Spleen (tissue), 11 donors: ENCODE data around the gene FSTL4. TPM values are rescaled to one million over a fixed set of nuclear protein-coding genes. Genes with fewer than 3 reads are reported as not detected.

ENCODE experiments used
- DNase-seq: peaks from one replicate; pipeline ENCODE4 v3.0.0-alpha.2; 2020
- H3K27ac ChIP-seq, 8 donors: fragments of 200-600 bp; sonication (generic) in 7 of 8; 1 replicate in 4 of 8; 2 replicates in 4 of 8; pipeline versions ENCODE4 v1.5.0 to v1.8.0; 2016 to 2021; ENCODE audit warnings: inconsistent platforms in 4 of 8, mild to moderate bottlenecking in 4 of 8, moderate library complexity in 1 of 8
- H3K27me3 ChIP-seq, 7 donors: fragments of 200-600 bp; sonication (generic) in 6 of 7; replicated peaks in 1 of 7; 1 replicate in 4 of 7; 2 replicates in 3 of 7; pipeline versions ENCODE4 v1.5.0 to v1.8.0; 2016 to 2021; ENCODE audit warnings: inconsistent platforms in 3 of 7, mild to moderate bottlenecking in 1 of 7
- H3K36me3 ChIP-seq, 6 donors: fragments of 200-600 bp; sonication (generic) in 5 of 6; 1 replicate in 4 of 6; 2 replicates in 2 of 6; pipeline versions ENCODE4 v1.5.0 to v1.8.0; 2016 to 2021; ENCODE audit warnings: inconsistent platforms in 2 of 6
- H3K4me1 ChIP-seq, 6 donors: fragments of 200-600 bp; sonication (generic) in 5 of 6; 1 replicate in 3 of 6; 2 replicates in 3 of 6; pipeline versions ENCODE4 v1.5.0 to v1.8.0; 2016 to 2021; ENCODE audit warnings: inconsistent platforms in 3 of 6
- H3K4me3 ChIP-seq, 8 donors: fragments of 200-600 bp; sonication (generic) in 7 of 8; 1 replicate in 4 of 8; 2 replicates in 4 of 8; pipeline versions ENCODE4 v1.5.0 to v1.8.0; 2016 to 2021; ENCODE audit warnings: inconsistent platforms in 4 of 8, mild to moderate bottlenecking in 4 of 8, moderate library complexity in 2 of 8
- H3K9me3 ChIP-seq, 8 donors: fragments of 200-600 bp; sonication (generic) in 7 of 8; 1 replicate in 4 of 8; 2 replicates in 4 of 8; pipeline versions ENCODE4 v1.5.0 to v1.8.0; 2016 to 2021; ENCODE audit warnings: inconsistent platforms in 4 of 8
- CTCF ChIP-seq, 11 experiments: fragments of 200-600 bp in 7 of 11; fragments of 450-650 bp in 4 of 11; sonication (generic) in 4 of 11; IDR thresholded peaks in 8 of 11; conservative IDR thresholded peaks in 3 of 11; 1 replicate in 7 of 11; 2 replicates in 4 of 11; pipeline versions ENCODE4 v1.4.0 to v1.8.0; 2016 to 2021; ENCODE audit warnings: antibody characterized with exemption in 11 of 11, inconsistent platforms in 4 of 11, mild to moderate bottlenecking in 1 of 11
- POLR2A ChIP-seq, 3 donors: fragments of 450-650 bp; IDR thresholded peaks; one replicate each; pipeline ENCODE4 v1.5.1; 2017; ENCODE audit warnings: antibody characterized with exemption in 3 of 3, mild to moderate bottlenecking in 1 of 3
- POLR2AphosphoS5 ChIP-seq, 3 donors: sonication (generic); formaldehyde crosslinking; IDR thresholded peaks; one replicate each; pipeline ENCODE4 v1.5.1; 2017; ENCODE audit warnings: antibody characterized with exemption in 3 of 3
- WGBS, 5 donors: extraction: QIAGEN DNeasy Blood & Tissue Kit in 3 of 5; methylation state at CpG; one replicate each; pipeline versions ENCODE4 v1.1.5 to v1.1.7; 2013 to 2018; 5-methylcytosine and 5-hydroxymethylcytosine counted together
- intact Hi-C: fragments of 100-400 bp; cut with DNase I; formaldehyde crosslinking; loops from one replicate; pipeline ENCODE4 v1.15.0; 2023; ENCODE audit warnings: low total_unique reads
- polyA plus RNA-seq, 3 donors: library from polyadenylated mRNA; stranded (reverse); fragments of 200-250 nt; gene quantifications; one replicate each; pipeline ENCODE4 v1.2.1, GENCODE V29; 2013
- total RNA-seq, 7 donors: library from RNA; depleted of rRNA in 3 of 7; stranded (reverse); fragments of >200 nt in 3 of 7; fragmentation: NEBNext Ultra II Directional in 4 of 7; extraction: Animal tissue kit (Norgen Biotek cat#: 25700) in 4 of 7; gene quantifications; one replicate each; pipeline versions ENCODE4 v1.1.0 to v1.2.1, GENCODE V29; 2016 to 2021
- donor health status: healthy with polysubstance abuse.
- donor health status: DM: no; HTN: no; CAD: no; lungs with moderate emphysema.
- donor health status: DM: no; HTN: no; CAD: no.
- donor health status: Bipolar disorder and iron deficiency.
- donor health status: healthy.
- donor health status: DM: no; HTN: no; CAD: no.
- donor health status: DM: yes; HTN: yes; CAD: no.

Gene FSTL4
- total and polyA plus RNA-seq, 10 donors = under 0.01 to 1.0 (median 0.37) TPM; not detected in 4

GRCh38 chr5:133236976-133237375 lies 375.4 kb downstream of the FSTL4 start:
- no peaks in the 10 kb centered on the region for H3K9me3 ChIP-seq
- peak; percentile 50 for DNase-seq
- H3K27me3 ChIP-seq = no peaks in the 10 kb centered on the region
- TF ChIP-seq POLR2AphosphoS5 (IDR thresholded peaks at IDR 0.05) = no peak
- no peak for TF ChIP-seq POLR2A (IDR thresholded peaks at IDR 0.05)
- TF ChIP-seq CTCF (IDR thresholded peaks at IDR 0.05 in 8 of 11, conservative IDR thresholded peaks at IDR 0.05 in 3 of 11) = no peak
- no peak overlapping the region for H3K27ac ChIP-seq
- no peaks in the 10 kb centered on the region for H3K4me1 ChIP-seq
- 69 to 80% (median 73%) methylated on average over 11 to 12 of the region's 12 CpGs for WGBS, 5 donors
- intact Hi-C loops = no loop called here
- no peaks in the 10 kb centered on the region for H3K36me3 ChIP-seq
- no peak overlapping the region for H3K4me3 ChIP-seq

DNA sequence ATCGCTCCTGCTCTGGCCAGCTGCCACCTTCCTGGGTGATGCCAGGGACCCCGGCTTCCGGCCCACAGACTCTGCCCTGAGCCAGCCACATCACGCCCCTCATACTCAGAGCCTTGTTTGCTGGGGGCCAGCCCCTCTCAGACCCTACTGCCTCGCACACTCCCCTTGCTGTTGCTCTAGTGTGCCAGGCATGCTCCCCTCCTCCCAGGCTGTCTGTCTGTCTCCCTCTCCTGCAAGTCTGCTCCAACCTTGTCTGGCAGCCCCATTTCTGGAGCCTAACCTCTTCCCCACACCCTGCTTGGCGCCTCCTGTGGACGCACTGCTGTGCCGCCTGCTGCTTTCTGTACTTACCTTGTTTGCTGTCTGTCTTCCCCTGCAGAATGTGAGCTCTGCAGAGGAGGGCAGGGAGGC lies 375.8 kb downstream of the FSTL4 start:
- Histone ChIP-seq H3K4me3 (no peak overlapping the region), H3K27me3 (no peaks in the 10 kb centered on the region), H3K4me1 (no peaks in the 10 kb centered on the region), H3K36me3 (no peaks in the 10 kb centered on the region), H3K27ac (no peak overlapping the region), H3K9me3 (no peaks in the 10 kb centered on the region)
- WGBS, 5 donors = 77 to 93% (median 90%) methylated on average over 8 of the region's 8 CpGs
- DNase-seq = no peak
- intact Hi-C loops = no loop called here
- TF ChIP-seq POLR2AphosphoS5 (IDR thresholded peaks at IDR 0.05) (no peak), POLR2A (IDR thresholded peaks at IDR 0.05) (no peak), CTCF (IDR thresholded peaks at IDR 0.05 in 8 of 11, conservative IDR thresholded peaks at IDR 0.05 in 3 of 11) (no peak)

- Histone ChIP-seq H3K4me1 (no peaks in the 10 kb centered on the region), H3K27me3 (no peaks in the 10 kb centered on the region), H3K9me3 (no peaks in the 10 kb centered on the region), H3K4me3 (no peak overlapping the region), H3K36me3 (no peaks in the 10 kb centered on the region), H3K27ac (no peak overlapping the region)
- intact Hi-C loops = no loop called here
- WGBS, 5 donors = 85 to 90% (median 86%) methylated on average over 9 of the region's 9 CpGs
- TF ChIP-seq POLR2A (IDR thresholded peaks at IDR 0.05) (no peak), CTCF (IDR thresholded peaks at IDR 0.05 in 8 of 11, conservative IDR thresholded peaks at IDR 0.05 in 3 of 11) (no peak), POLR2AphosphoS5 (IDR thresholded peaks at IDR 0.05) (no peak)
- no peak for DNase-seq
These were observed 376.5 kb downstream of the FSTL4 start for GRCh38 chr5:133235696-133236426.

DNA sequence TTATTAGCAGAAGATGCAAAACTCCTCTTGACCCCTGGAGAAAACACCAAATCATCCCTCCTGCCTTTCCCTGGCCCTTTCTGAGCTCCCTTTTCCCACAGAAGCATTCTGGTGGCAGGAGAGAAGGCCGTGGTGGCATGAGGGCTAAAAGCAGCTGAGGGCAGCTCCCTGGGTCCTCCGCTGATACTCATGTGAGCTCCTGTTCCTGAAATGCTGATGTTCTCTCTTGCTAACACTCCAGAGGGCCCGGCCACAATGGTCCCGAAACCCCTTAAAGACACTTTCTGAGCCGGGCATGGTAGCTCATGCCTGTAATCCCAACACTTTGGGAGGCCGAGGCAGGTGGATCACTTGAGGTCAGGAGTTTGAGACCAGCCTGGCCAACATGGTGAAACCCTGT lies 377.4 kb downstream of the FSTL4 start:
- Histone ChIP-seq H3K27me3 (no peaks in the 10 kb centered on the region), H3K4me3 (no peak overlapping the region), H3K27ac (no peak overlapping the region), H3K4me1 (no peaks in the 10 kb centered on the region), H3K9me3 (no peaks in the 10 kb centered on the region), H3K36me3 (no peaks in the 10 kb centered on the region)
- WGBS, 5 donors = 83 to 95% (median 91%) methylated on average over 5 to 6 of the region's 6 CpGs
- DNase-seq = no peak
- TF ChIP-seq CTCF (IDR thresholded peaks at IDR 0.05 in 8 of 11, conservative IDR thresholded peaks at IDR 0.05 in 3 of 11) = no peak
- intact Hi-C loops = no loop called here
